AG09309 (cell line): ENCODE results near the gene MGAT3.

Experiments used
- DNase-seq: peaks from one replicate; pipeline ENCODE4 v3.0.0-alpha.2; 2010; ENCODE audit warnings: low read depth
- H3K4me3 ChIP-seq: 2 replicates; pipeline ENCODE4 v1.5.1; 2011; ENCODE audit warnings: mild to moderate bottlenecking, low read depth, low read length, moderate library complexity; ENCODE audit not compliant: control insufficient read depth
- TF ChIP-seq, protein P1 (sequence below): IDR thresholded peaks from 2 replicates; pipeline ENCODE4 v1.5.1; 2011; ENCODE audit warnings: mild to moderate bottlenecking, low read depth, low read length, inconsistent platforms; ENCODE audit not compliant: insufficient read depth, control insufficient read depth; ENCODE audit errors: missing control alignments

Gene MGAT3

DNA sequence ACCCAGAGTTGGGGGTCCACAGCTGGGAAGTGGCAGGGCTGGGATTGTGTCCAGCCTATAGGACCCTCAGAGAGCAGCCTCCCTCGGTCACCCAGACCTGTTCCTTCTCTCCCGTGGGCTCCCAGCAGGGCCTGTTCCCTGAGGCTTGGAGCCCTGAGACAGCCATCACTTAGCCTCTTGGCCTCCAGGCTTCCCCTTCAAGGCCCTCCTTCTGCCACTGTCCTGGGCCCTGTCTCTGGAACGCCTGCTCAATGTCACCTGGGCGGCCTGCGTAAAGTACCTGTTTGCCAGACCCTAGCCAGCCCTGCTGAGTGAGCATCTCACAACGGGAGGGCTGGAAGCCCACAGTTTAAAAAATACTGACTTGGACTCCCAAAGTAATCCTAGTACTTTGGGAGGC, 6.5 kb downstream of the MGAT3 start:
- TF ChIP-seq, protein P1, sequence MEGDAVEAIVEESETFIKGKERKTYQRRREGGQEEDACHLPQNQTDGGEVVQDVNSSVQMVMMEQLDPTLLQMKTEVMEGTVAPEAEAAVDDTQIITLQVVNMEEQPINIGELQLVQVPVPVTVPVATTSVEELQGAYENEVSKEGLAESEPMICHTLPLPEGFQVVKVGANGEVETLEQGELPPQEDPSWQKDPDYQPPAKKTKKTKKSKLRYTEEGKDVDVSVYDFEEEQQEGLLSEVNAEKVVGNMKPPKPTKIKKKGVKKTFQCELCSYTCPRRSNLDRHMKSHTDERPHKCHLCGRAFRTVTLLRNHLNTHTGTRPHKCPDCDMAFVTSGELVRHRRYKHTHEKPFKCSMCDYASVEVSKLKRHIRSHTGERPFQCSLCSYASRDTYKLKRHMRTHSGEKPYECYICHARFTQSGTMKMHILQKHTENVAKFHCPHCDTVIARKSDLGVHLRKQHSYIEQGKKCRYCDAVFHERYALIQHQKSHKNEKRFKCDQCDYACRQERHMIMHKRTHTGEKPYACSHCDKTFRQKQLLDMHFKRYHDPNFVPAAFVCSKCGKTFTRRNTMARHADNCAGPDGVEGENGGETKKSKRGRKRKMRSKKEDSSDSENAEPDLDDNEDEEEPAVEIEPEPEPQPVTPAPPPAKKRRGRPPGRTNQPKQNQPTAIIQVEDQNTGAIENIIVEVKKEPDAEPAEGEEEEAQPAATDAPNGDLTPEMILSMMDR, result no peak
- no peak overlapping the region for H3K4me3 ChIP-seq
- DNase-seq, result no peak

DNA sequence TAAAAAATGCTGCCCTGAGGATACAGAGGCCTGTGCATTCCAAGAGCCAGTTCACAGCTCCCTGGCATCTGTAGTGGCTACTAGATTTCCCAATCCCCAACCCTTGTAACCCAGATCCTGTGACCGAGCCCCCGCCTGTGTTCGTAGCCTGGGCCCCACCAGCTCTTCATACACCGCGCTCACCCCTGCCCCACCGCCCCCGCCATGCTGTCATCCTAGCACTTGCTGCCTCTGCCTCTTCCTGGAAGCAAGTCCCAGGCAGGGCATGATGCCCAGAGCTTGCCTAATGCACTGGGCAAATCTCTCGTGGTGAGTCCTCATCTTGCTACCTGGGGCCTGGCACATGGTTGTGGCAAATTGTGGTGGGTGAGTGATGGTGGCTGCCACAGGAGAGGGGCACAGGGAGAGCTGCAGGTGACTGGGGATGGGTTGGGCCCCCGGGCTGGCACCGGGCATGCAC, 7.1 kb downstream of the MGAT3 start:
- TF ChIP-seq, protein P1, result no peak
- DNase-seq, result no peak

DNA sequence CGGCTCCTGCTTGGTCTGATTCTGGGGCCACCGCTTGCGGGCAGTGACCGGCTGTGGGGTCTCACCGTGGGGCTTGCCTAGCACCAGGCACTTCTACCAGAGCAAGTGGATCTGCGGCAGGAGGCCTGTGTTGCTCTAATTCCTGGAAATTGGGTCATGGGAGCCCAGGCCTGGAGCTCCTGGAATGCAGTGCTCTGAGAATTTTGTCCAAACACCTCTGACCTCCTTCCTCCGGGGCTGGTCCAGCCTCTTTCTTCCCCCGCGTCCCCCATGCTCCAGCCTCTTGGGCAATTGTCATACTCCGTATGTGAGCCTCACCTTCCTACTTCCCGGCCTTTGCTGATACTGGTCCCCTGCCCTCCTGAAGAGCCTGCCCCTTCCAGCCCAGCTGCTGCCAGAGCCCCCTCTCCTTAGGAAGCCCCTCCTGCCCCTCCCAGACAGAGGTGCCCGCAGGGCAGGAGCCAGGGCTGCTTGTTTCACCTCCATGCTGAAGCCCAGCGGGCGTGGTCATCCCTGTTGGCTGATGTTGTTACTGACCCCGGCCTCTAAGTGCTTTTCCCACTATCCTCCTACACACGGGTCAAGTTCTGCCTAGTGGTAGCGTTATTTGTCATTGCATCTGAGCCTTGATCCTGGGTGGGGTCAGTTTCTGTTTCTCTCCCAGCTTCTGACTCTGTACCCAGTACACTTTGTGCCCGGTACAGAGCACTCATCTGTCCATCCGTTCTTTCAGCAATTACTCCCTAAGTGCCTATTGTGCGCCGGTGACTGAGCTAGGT, 9.6 kb downstream of the MGAT3 start:
- TF ChIP-seq, protein P1, result no peak
- DNase-seq, result no peak
- H3K4me3 ChIP-seq, result no peak overlapping the region

More for the DNA sequence above, 7.1 kb downstream of the MGAT3 start:
- no peak overlapping the region for H3K4me3 ChIP-seq

DNA sequence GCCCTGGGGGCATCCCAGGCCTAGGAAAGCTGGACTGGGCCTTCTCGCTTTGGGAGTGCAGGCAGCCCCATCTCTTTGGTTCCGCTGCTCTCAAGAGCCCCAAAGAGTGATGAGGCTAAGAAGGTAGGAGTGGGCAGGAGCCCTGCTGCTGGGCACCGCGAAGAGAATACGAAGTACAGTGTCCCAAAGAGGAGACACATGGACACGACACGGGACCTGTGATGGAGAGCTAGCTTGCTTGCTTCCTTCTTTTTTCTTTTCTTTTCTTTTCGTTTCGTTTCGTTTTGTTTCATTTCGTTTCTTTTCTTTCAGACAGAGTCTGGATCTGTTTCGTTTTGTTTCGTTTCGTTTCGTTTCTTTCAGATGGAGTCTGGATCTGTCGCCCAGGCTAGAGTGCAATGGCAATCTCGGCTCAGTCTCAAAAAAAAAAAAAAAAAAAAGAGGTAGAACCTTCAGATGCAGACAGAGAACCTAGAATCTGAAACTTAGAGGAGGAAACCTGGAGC, 10.6 kb downstream of the MGAT3 start:
- no peak overlapping the region for H3K4me3 ChIP-seq
- no peak for DNase-seq
- TF ChIP-seq, protein P1, result no peak

DNA sequence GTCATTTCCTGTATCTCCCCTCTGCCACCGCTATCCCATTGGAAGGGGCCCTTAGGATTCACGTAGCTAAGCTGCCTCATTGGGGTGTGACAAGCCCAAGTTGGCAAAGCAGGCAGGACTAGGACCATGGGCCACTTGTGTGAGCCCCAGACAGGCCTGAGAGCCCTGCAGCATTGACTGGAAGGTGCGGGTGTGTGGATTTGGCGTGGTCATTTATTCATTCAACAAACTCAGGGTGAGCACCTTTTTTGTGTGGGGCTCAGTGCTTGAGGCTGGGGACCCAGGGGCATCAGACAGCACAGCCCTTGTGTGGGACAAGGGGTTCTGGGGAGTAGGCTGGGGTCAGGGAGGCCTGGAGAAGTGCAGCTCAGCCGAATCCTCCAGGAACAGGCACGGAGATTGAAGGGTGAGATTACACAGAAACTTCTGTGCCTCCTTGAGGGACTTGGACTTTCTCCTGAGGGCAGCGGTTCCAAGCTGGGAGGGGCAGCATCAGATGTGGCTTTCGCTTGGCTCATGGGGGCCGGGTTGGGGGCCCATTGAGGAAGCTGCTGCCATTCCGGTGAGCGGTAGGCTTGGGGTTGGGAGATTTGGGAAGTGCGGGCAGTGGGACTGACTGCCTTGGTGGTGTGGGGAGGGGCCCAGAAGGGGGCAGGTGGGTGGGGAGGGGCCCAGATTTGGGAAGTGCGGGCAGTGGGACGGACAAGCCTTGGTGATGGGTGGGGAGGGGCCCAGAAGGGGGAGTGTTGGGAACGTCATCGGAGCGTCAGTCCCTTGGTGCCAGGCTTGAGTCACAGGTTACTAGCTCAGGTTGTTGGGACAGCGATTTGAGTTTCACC, 11.9 kb downstream of the MGAT3 start:
- no peak for DNase-seq
- TF ChIP-seq, protein P1, result no peak
- H3K4me3 ChIP-seq, result no peak overlapping the region

DNA sequence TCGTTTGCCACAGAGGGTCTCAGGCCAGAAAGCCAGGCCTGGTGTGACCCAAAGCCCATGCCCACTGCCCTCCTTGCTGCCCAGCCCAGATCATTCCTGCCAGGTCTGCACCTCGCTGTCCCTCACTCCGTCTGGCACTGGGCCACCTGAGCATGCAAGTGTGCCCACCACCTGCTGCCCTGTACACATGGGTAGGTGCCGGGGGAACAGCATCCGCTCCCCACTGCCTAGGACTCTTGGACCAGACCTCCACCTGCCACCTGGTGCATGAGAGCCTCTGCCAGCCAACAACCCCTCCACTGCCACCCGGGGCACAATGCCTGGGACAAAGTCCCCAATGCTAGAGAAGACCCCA, 12.5 kb downstream of the MGAT3 start:
- H3K4me3 ChIP-seq, result no peak overlapping the region
- DNase-seq, result no peak
- TF ChIP-seq, protein P1, result no peak
